ENCODE data around the gene ADGRG1.

- TF ChIP-seq GABPA (IDR thresholded peaks at IDR 0.05; ENCODE audit: low read depth) (no peak), NFIC (IDR thresholded peaks at IDR 0.05; ENCODE audit: borderline replicate concordance) (no peak)
Measured at GRCh38 chr16:57611706-57612105, 16.7 kb upstream of the ADGRG1 start.
